Muscle of back (tissue), 13 donors: ENCODE data around the gene RPL35A. TPM values are rescaled to one million over a fixed set of nuclear protein-coding genes. Genes with fewer than 3 reads are reported as not detected.
A peak's percentile ranks its signal among the peaks of the same experiment; 100 is the strongest.
"Not testable (repeated sequence)": the region's sequence is repeated elsewhere in the genome, so short reads cannot be mapped to it uniquely, and the experiment has no call there.

ENCODE experiments used
- DNase-seq, 3 donors: peaks; one replicate each; pipeline versions ENCODE4 v3.0.0 to v3.0.0-alpha.2; 2013
- long read RNA-seq, 9 donors: transcript quantifications; one replicate each; lab custom pipeline, GENCODE V29; 2026
- polyA plus RNA-seq, 10 donors: library from polyadenylated mRNA; unstranded; fragments of 120-200 nt; gene quantifications; one replicate each; pipeline ENCODE4 v1.2.1, GENCODE V29; 2013; ENCODE audit not compliant: insufficient read length in 10 of 10

Gene RPL35A
- 1,000 to 10,000 TPM; 1,727 to 2,176 (median 1,933) TPM for polyA plus RNA-seq
- long read RNA-seq, donor 1, transcript RPL35A-206 (5 exons, 1,444 nt) = major isoform, 1,531 of 3,952 reads
- long read RNA-seq, donor 1, transcript RPL35A-207 (2 exons, 687 nt) = minor isoform, 144 of 3,952 reads
- long read RNA-seq, donor 1, transcript RPL35A-205 (5 exons, 553 nt) = minor isoform, 30 of 3,952 reads
- long read RNA-seq, donor 1, transcript RPL35A-208 (4 exons, 677 nt) = minor isoform, 227 of 3,952 reads
- long read RNA-seq, donor 1, partial matches to known transcripts = 1,796 of 3,952 reads
- long read RNA-seq, donor 1, other reads (novel, unspliced or antisense) = 190 of 3,952 reads
- long read RNA-seq, donor 2, transcript RPL35A-208 (4 exons, 677 nt) = minor isoform, 154 of 3,012 reads
- long read RNA-seq, donor 2, transcript RPL35A-207 (2 exons, 687 nt) = minor isoform, 107 of 3,012 reads
- long read RNA-seq, donor 2, transcript RPL35A-206 (5 exons, 1,444 nt) = major isoform, 1,296 of 3,012 reads
- long read RNA-seq, donor 2, transcript RPL35A-209 (3 exons, 579 nt) = minor isoform, 19 of 3,012 reads
- long read RNA-seq, donor 2, partial matches to known transcripts = 1,246 of 3,012 reads
- long read RNA-seq, donor 2, other reads (novel, unspliced or antisense) = 164 of 3,012 reads
- long read RNA-seq, donor 3, partial matches to known transcripts = 0 of 3 reads
- long read RNA-seq, donor 3, other reads (novel, unspliced or antisense) = 0 of 3 reads
- long read RNA-seq, donor 4, transcript RPL35A-205 (5 exons, 553 nt) = minor isoform, 18 of 1,889 reads
- long read RNA-seq, donor 4, transcript RPL35A-208 (4 exons, 677 nt) = minor isoform, 98 of 1,889 reads
- long read RNA-seq, donor 4, transcript RPL35A-206 (5 exons, 1,444 nt) = major isoform, 915 of 1,889 reads
- long read RNA-seq, donor 4, transcript RPL35A-207 (2 exons, 687 nt) = minor isoform, 92 of 1,889 reads
- long read RNA-seq, donor 4, partial matches to known transcripts = 665 of 1,889 reads
- long read RNA-seq, donor 4, other reads (novel, unspliced or antisense) = 80 of 1,889 reads
- long read RNA-seq, donor 5, transcript RPL35A-207 (2 exons, 687 nt) = minor isoform, 122 of 3,427 reads
- long read RNA-seq, donor 5, transcript RPL35A-205 (5 exons, 553 nt) = minor isoform, 28 of 3,427 reads
- long read RNA-seq, donor 5, transcript RPL35A-208 (4 exons, 677 nt) = minor isoform, 81 of 3,427 reads
- long read RNA-seq, donor 5, transcript RPL35A-206 (5 exons, 1,444 nt) = major isoform, 1,803 of 3,427 reads
- long read RNA-seq, donor 5, partial matches to known transcripts = 1,160 of 3,427 reads
- long read RNA-seq, donor 5, other reads (novel, unspliced or antisense) = 204 of 3,427 reads
- long read RNA-seq, donor 6, transcript RPL35A-209 (3 exons, 579 nt) = minor isoform, 37 of 3,335 reads
- long read RNA-seq, donor 6, transcript RPL35A-208 (4 exons, 677 nt) = minor isoform, 231 of 3,335 reads
- long read RNA-seq, donor 6, transcript RPL35A-207 (2 exons, 687 nt) = minor isoform, 163 of 3,335 reads
- long read RNA-seq, donor 6, transcript RPL35A-206 (5 exons, 1,444 nt) = major isoform, 1,218 of 3,335 reads
- long read RNA-seq, donor 6, partial matches to known transcripts = 1,502 of 3,335 reads
- long read RNA-seq, donor 6, other reads (novel, unspliced or antisense) = 152 of 3,335 reads
- long read RNA-seq, donor 7, transcript RPL35A-207 (2 exons, 687 nt) = minor isoform, 66 of 1,863 reads
- long read RNA-seq, donor 7, transcript RPL35A-206 (5 exons, 1,444 nt) = major isoform, 944 of 1,863 reads
- long read RNA-seq, donor 7, transcript RPL35A-208 (4 exons, 677 nt) = minor isoform, 104 of 1,863 reads
- long read RNA-seq, donor 7, transcript RPL35A-205 (5 exons, 553 nt) = minor isoform, 23 of 1,863 reads
- long read RNA-seq, donor 7, partial matches to known transcripts = 625 of 1,863 reads
- long read RNA-seq, donor 7, other reads (novel, unspliced or antisense) = 87 of 1,863 reads
- long read RNA-seq, donor 8, transcript RPL35A-209 (3 exons, 579 nt) = minor isoform, 30 of 2,914 reads
- long read RNA-seq, donor 8, transcript RPL35A-207 (2 exons, 687 nt) = minor isoform, 147 of 2,914 reads
- long read RNA-seq, donor 8, transcript RPL35A-206 (5 exons, 1,444 nt) = major isoform, 975 of 2,914 reads
- long read RNA-seq, donor 8, transcript RPL35A-208 (4 exons, 677 nt) = minor isoform, 199 of 2,914 reads
- long read RNA-seq, donor 8, partial matches to known transcripts = 1,423 of 2,914 reads
- long read RNA-seq, donor 8, other reads (novel, unspliced or antisense) = 114 of 2,914 reads
- long read RNA-seq, donor 9, transcript RPL35A-207 (2 exons, 687 nt) = minor isoform, 6 of 277 reads
- long read RNA-seq, donor 9, transcript RPL35A-206 (5 exons, 1,444 nt) = major isoform, 146 of 277 reads
- long read RNA-seq, donor 9, transcript RPL35A-208 (4 exons, 677 nt) = minor isoform, 11 of 277 reads
- long read RNA-seq, donor 9, partial matches to known transcripts = 96 of 277 reads
- long read RNA-seq, donor 9, other reads (novel, unspliced or antisense) = 11 of 277 reads

- peak; percentile 96 to 98 (median 97) for DNase-seq
These were observed at the start of gene RPL35A for GRCh38 chr3:197949778-197950676. RPL35A (plus strand) TSS chr3:197950190; CDS start chr3:197950968, 778 bp downstream.

- DNase-seq = no peak
These were observed 48.4 kb upstream of the RPL35A start for GRCh38 chr3:197901626-197902025.

GRCh38 chr3:197906023-197906849 is 43.8 kb upstream of the RPL35A start:
- DNase-seq = peak; percentile 85 to 94 (median 92)

- no peak for DNase-seq
These were observed 43.2 kb upstream of the RPL35A start for GRCh38 chr3:197906850-197907187.

GRCh38 chr3:197907196-197907595 is 42.8 kb upstream of the RPL35A start:
- DNase-seq = no peak

GRCh38 chr3:197908550-197908949 is 41.4 kb upstream of the RPL35A start:
- not testable (repeated sequence) for DNase-seq

GRCh38 chr3:197908957-197909701 is 40.9 kb upstream of the RPL35A start:
- no peak for DNase-seq

- DNase-seq = no peak
These were observed 37.1 kb upstream of the RPL35A start for GRCh38 chr3:197912741-197913476.

GRCh38 chr3:197913641-197914380 is 36.2 kb upstream of the RPL35A start:
- DNase-seq = no peak

GRCh38 chr3:197921429-197922275 is 28.3 kb upstream of the RPL35A start:
- DNase-seq = not testable (repeated sequence)

GRCh38 chr3:197926418-197926817 is 23.6 kb upstream of the RPL35A start:
- no peak for DNase-seq

- DNase-seq = not testable (repeated sequence)
These were observed 22.4 kb upstream of the RPL35A start for GRCh38 chr3:197927578-197927977.

- no peak for DNase-seq
These were observed 13.1 kb upstream of the RPL35A start for GRCh38 chr3:197936819-197937384.
